ENCODE results near the gene ETNK2. TPM values are rescaled to one million over a fixed set of nuclear protein-coding genes. Genes with fewer than 3 reads are reported as not detected.

Gene ETNK2
- total RNA-seq, 6 donors from 2014 or later = 3.2 to 8.9 (median 6.0) TPM; not detected in 1

DNA sequence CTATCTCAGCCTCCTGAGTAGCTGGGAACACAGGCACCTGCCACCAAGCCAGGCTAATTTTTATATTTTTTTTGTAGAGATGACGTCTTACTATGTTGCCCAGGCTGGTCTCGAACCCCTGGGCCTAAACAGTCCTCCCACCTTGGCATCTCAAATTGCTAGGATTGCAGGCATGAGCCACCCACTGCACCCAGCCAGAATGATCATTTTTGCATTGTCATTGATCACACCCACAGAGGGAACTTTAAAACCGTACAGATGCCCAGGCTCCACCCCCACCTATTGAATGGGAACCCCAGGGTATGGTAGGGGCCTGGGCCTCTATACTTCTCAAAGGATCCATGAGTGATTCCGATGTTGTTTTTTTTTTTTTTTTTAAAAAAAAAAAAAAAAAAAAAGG, 36.7 kb downstream of the ETNK2 start:
- TF ChIP-seq EP300 (IDR thresholded peaks at IDR 0.05) (no peak), POLR2AphosphoS5 (IDR thresholded peaks at IDR 0.05) (no peak), POLR2A (IDR thresholded peaks at IDR 0.05) (no peak)
- TF ChIP-seq, protein P1, sequence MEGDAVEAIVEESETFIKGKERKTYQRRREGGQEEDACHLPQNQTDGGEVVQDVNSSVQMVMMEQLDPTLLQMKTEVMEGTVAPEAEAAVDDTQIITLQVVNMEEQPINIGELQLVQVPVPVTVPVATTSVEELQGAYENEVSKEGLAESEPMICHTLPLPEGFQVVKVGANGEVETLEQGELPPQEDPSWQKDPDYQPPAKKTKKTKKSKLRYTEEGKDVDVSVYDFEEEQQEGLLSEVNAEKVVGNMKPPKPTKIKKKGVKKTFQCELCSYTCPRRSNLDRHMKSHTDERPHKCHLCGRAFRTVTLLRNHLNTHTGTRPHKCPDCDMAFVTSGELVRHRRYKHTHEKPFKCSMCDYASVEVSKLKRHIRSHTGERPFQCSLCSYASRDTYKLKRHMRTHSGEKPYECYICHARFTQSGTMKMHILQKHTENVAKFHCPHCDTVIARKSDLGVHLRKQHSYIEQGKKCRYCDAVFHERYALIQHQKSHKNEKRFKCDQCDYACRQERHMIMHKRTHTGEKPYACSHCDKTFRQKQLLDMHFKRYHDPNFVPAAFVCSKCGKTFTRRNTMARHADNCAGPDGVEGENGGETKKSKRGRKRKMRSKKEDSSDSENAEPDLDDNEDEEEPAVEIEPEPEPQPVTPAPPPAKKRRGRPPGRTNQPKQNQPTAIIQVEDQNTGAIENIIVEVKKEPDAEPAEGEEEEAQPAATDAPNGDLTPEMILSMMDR (IDR thresholded peaks at IDR 0.05) = no peak
- H3K9me3 ChIP-seq = no peaks in the 10 kb centered on the region
- ATAC-seq (ENCODE audit: low FRiP score in 2 of 2) (no peak), DNase-seq (no peak)
- H3K36me3 ChIP-seq = peaks cover 0 to 51% (median 33%) of the 10 kb centered on the region in 4 donors
- no peak overlapping the region for H3K4me3 ChIP-seq
- H3K4me1 ChIP-seq = peaks cover 10 to 53% (median 15%) of the 10 kb centered on the region in 4 donors
- H3K27me3 ChIP-seq = no peaks in the 10 kb centered on the region
- 75 to 78% methylated on average over 4 of the region's 4 CpGs for WGBS, 2 donors
- H3K27ac ChIP-seq = peak overlapping the region in 1 of 4 donors; percentile 27

DNA sequence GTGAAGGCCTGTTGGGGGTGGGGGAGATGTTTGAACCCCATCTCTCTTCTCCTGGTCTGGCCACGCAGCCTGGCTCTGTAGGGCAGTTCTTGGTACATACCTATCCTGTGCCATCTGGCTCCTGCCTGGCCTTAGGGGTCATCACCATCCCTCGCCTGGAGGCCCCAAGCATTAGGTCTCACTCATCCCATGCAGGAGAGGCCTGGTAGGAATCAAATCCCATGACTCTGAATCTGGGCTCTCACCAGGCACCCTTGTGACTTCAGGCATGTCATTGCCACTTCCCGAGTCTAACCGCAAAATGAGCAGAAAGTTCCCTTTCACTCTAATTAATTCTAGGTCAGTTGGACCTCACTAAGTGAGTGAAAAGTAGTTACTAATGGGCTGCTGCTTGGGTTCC, 37.2 kb downstream of the ETNK2 start:
- ATAC-seq (ENCODE audit: low FRiP score in 2 of 2) (peak in 1 of 2 donors; percentile 17), DNase-seq (no peak)
- WGBS, 2 donors = 90 to 91% methylated on average over 4 of the region's 4 CpGs
- peaks cover 13 to 56% (median 15%) of the 10 kb centered on the region in 4 donors for H3K4me1 ChIP-seq
- H3K27ac ChIP-seq = peak overlapping the region; percentile 27 to 55 (median 48)
- peaks cover 0 to 46% (median 32%) of the 10 kb centered on the region in 4 donors for H3K36me3 ChIP-seq
- H3K27me3 ChIP-seq = no peaks in the 10 kb centered on the region
- no peak for TF ChIP-seq EP300 (IDR thresholded peaks at IDR 0.05)
- TF ChIP-seq POLR2A (IDR thresholded peaks at IDR 0.05) = no peak
- TF ChIP-seq POLR2AphosphoS5 (IDR thresholded peaks at IDR 0.05) = no peak
- TF ChIP-seq, protein P1 (IDR thresholded peaks at IDR 0.05) = no peak
- no peak overlapping the region for H3K4me3 ChIP-seq
- no peaks in the 10 kb centered on the region for H3K9me3 ChIP-seq

DNA sequence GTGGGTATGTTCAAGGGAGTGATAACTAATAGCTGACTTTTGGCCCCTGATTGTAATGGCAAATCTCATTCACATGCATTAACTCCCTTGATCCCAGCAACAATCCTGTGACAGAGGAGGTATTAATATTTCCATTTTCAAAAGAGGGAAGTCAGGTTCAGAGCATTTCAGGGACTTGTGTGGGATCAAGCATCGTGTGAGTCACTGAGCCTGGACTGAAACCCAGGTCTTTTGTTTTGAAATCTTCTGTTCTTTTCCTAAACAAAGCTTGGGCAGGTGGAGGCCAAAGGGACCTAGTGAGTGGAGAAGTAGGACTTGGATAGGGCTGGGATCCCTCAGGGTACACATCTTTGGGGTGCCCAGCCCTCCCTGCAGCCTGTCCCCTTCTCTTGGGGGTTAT, 37.9 kb downstream of the ETNK2 start:
- ATAC-seq (ENCODE audit: low FRiP score in 2 of 2) (no peak), DNase-seq (no peak)
- Histone ChIP-seq H3K4me3 (no peak overlapping the region), H3K27ac (peak overlapping the region in 3 of 4 donors; percentile 27 to 55 (median 53)), H3K9me3 (no peaks in the 10 kb centered on the region), H3K27me3 (no peaks in the 10 kb centered on the region), H3K4me1 (peaks cover 17 to 56% (median 20%) of the 10 kb centered on the region in 4 donors), H3K36me3 (peaks cover 0 to 39% (median 27%) of the 10 kb centered on the region in 4 donors)
- WGBS, 2 donors = 56 to 63% methylated on average over 1 of the region's 1 CpG
- no peak for TF ChIP-seq POLR2A (IDR thresholded peaks at IDR 0.05)
- TF ChIP-seq POLR2AphosphoS5 (IDR thresholded peaks at IDR 0.05) = no peak
- no peak for TF ChIP-seq EP300 (IDR thresholded peaks at IDR 0.05)
- TF ChIP-seq, protein P1 (IDR thresholded peaks at IDR 0.05) = no peak

- 70 to 92% methylated on average over 2 to 9 of the region's 11 CpGs for WGBS, 2 donors
- H3K27ac ChIP-seq = peak overlapping the region in 3 of 4 donors; percentile 36 to 55 (median 52)
These were observed 38.7 kb downstream of the ETNK2 start for GRCh38 chr1:204112876-204113730.

More at GRCh38 chr1:204112876-204113730, 38.7 kb downstream of the ETNK2 start:
- H3K36me3 ChIP-seq = peaks cover 0 to 32% (median 20%) of the 10 kb centered on the region in 4 donors
- peaks cover 24 to 57% (median 27%) of the 10 kb centered on the region in 4 donors for H3K4me1 ChIP-seq
- no peaks in the 10 kb centered on the region for H3K9me3 ChIP-seq
- ATAC-seq (ENCODE audit: low FRiP score in 2 of 2) (peak in 1 of 2 donors; percentile 11), DNase-seq (peak in 1 of 2 donors; percentile 51)
- no peak overlapping the region for H3K4me3 ChIP-seq
- TF ChIP-seq EP300 (IDR thresholded peaks at IDR 0.05) = no peak
- no peak for TF ChIP-seq POLR2A (IDR thresholded peaks at IDR 0.05)
- TF ChIP-seq POLR2AphosphoS5 (IDR thresholded peaks at IDR 0.05) = no peak
- TF ChIP-seq, protein P1 (IDR thresholded peaks at IDR 0.05) = no peak
- H3K27me3 ChIP-seq = no peaks in the 10 kb centered on the region

All from upper lobe of left lung (tissue), 6 donors.